ENCODE measurements around the gene MBD1.
"Not testable (repeated sequence)": the region's sequence is repeated elsewhere in the genome, so short reads cannot be mapped to it uniquely, and the experiment has no call there.

MBD1 gene

GRCh38 chr18:50281295-50281971 lies at the start of gene MBD1:
MBD1 (minus strand) TSS chr18:50281523; CDS start chr18:50279992, 1,531 bp downstream.
- DNase-seq = peak; percentile 85 to 100 (median 98)

GRCh38 chr18:50330176-50330575 lies 48.9 kb upstream of the MBD1 start:
- DNase-seq = no peak

- DNase-seq = no peak
Observed at GRCh38 chr18:50327983-50328382, 46.7 kb upstream of the MBD1 start.

GRCh38 chr18:50320719-50321118 lies 39.4 kb upstream of the MBD1 start:
- no peak for DNase-seq

- DNase-seq = no peak
Observed at GRCh38 chr18:50315100-50315871, 34.0 kb upstream of the MBD1 start.

GRCh38 chr18:50313873-50314460 lies 32.6 kb upstream of the MBD1 start:
- DNase-seq = no peak

GRCh38 chr18:50313031-50313607 lies 31.8 kb upstream of the MBD1 start:
- no peak for DNase-seq

- no peak for DNase-seq
Observed at GRCh38 chr18:50312296-50313030, 31.1 kb upstream of the MBD1 start.

- DNase-seq = no peak
Observed at GRCh38 chr18:50311650-50312049, 30.3 kb upstream of the MBD1 start.

- DNase-seq = no peak
Observed at GRCh38 chr18:50310080-50310479, 28.8 kb upstream of the MBD1 start.

- DNase-seq = not testable (repeated sequence)
Observed at GRCh38 chr18:50308851-50309250, 27.5 kb upstream of the MBD1 start.

GRCh38 chr18:50307738-50308470 lies 26.6 kb upstream of the MBD1 start:
- peak in 12 of 14 donors; percentile 25 to 74 (median 56) for DNase-seq

- no peak for DNase-seq
Observed at GRCh38 chr18:50307400-50307737, 26.0 kb upstream of the MBD1 start.

GRCh38 chr18:50306944-50307343 lies 25.6 kb upstream of the MBD1 start:
- no peak for DNase-seq

- no peak for DNase-seq
Observed at GRCh38 chr18:50301074-50301473, 19.8 kb upstream of the MBD1 start.

- DNase-seq = no peak
Observed at GRCh38 chr18:50299626-50300388, 18.5 kb upstream of the MBD1 start.

GRCh38 chr18:50298443-50299284 lies 17.3 kb upstream of the MBD1 start:
- DNase-seq = no peak

- peak in 12 of 14 donors; percentile 13 to 72 (median 34) for DNase-seq
Observed at GRCh38 chr18:50297621-50298442, 16.5 kb upstream of the MBD1 start.

- DNase-seq = no peak
Observed at GRCh38 chr18:50293039-50293438, 11.7 kb upstream of the MBD1 start.
